ENCODE data around the gene RABL6. TPM values are rescaled to one million over a fixed set of nuclear protein-coding genes. Genes with fewer than 3 reads are reported as not detected.
A peak's percentile ranks its signal among the peaks of the same experiment; 100 is the strongest.
"Not testable (repeated sequence)": the region's sequence is repeated elsewhere in the genome, so short reads cannot be mapped to it uniquely, and the experiment has no call there.

RABL6 gene
- total RNA-seq, 2 experiments from 2014 or later, result 74.9 to 82.7 TPM

GRCh38 chr9:136883670-136884069, 75.9 kb downstream of the RABL6 start:
- intact Hi-C loops (cut with micrococcal nuclease), result loop anchor here (2.0 to 10.0 kb wide), 4 partner anchors 203 to 979 kb away; partner anchors contain the start of genes CAMSAP1, CYSRT1, MAN1B1 and RNF208
- CTCF ChIA-PET, result interaction anchor here (0.7 to 2.5 kb wide), 6 partner anchors 14 to 483 kb away, joined by 3 to 12 read pairs (median 3); partner anchors contain the start of gene AJM1
- H3K27me3 Mint-ChIP-seq (ENCODE audit: low read depth); H3K4me3 Mint-ChIP-seq; H3K9me3 Mint-ChIP-seq; DNase-seq: not testable (repeated sequence)
- Mint-ChIP-seq H3K36me3 (ENCODE audit: low read depth) (peaks cover 11% of the 10 kb centered on the region), H3K4me1 (ENCODE audit: low read depth) (peaks cover 58% of the 10 kb centered on the region), H3K27ac (peak overlapping the region; percentile 97)

- H3K27me3 Mint-ChIP-seq (ENCODE audit: low read depth), result no peaks in the 10 kb centered on the region
- intact Hi-C loops (cut with micrococcal nuclease), result loop anchor here (1.0 to 10.0 kb wide), 8 partner anchors 16 to 981 kb away; partner anchors contain the start of genes AJM1, CAMSAP1, CYSRT1 and EDF1
- H3K27ac Mint-ChIP-seq, result peak within 1 kb of the TSS; percentile 89
- CTCF ChIA-PET, result no interaction called here
- H3K9me3 Mint-ChIP-seq, result no peaks in the 10 kb centered on the region
- H3K4me3 Mint-ChIP-seq, result peak within 1 kb of the TSS; percentile 98
- H3K4me1 Mint-ChIP-seq (ENCODE audit: low read depth), result peaks cover 59% of the 10 kb centered on the region
- peaks cover 19% of the 10 kb centered on the region for H3K36me3 Mint-ChIP-seq (ENCODE audit: low read depth)
- peak; percentile 98 for DNase-seq
Observed at GRCh38 chr9:136885950-136886578, 78.3 kb downstream of the RABL6 start, which contains the start of gene TRAF2. Gene TRAF2, plus strand, starts transcription at chr9:136886516. Its CDS starts 12,225 bp downstream, at chr9:136898741.

- Mint-ChIP-seq H3K4me3 (peak overlapping the region; percentile 98), H3K27ac (peak overlapping the region; percentile 89), H3K9me3 (no peaks in the 10 kb centered on the region), H3K36me3 (ENCODE audit: low read depth) (peaks cover 23% of the 10 kb centered on the region), H3K4me1 (ENCODE audit: low read depth) (peaks cover 51% of the 10 kb centered on the region), H3K27me3 (ENCODE audit: low read depth) (no peaks in the 10 kb centered on the region)
- CTCF ChIA-PET, result interaction anchor here (1.1 to 1.9 kb wide), 3 partner anchors 43 to 57 kb away, joined by 3 to 5 read pairs (median 4); partner anchors contain the start of gene AJM1
- DNase-seq, result peak; percentile 46
- intact Hi-C loops (cut with micrococcal nuclease), result loop anchor here (1.0 to 10.0 kb wide), 8 partner anchors 15 to 982 kb away; partner anchors contain the start of genes AJM1, CAMSAP1, CYSRT1 and EDF1
Observed at GRCh38 chr9:136886610-136887597, 79.2 kb downstream of the RABL6 start.

- no peaks in the 10 kb centered on the region for H3K27me3 Mint-ChIP-seq (ENCODE audit: low read depth)
- H3K4me1 Mint-ChIP-seq (ENCODE audit: low read depth), result peaks cover 43% of the 10 kb centered on the region
- no peak overlapping the region for H3K4me3 Mint-ChIP-seq
- H3K36me3 Mint-ChIP-seq (ENCODE audit: low read depth), result peaks cover 24% of the 10 kb centered on the region
- H3K27ac Mint-ChIP-seq, result no peak overlapping the region
- no peak for DNase-seq
- intact Hi-C loops (cut with micrococcal nuclease), result loop anchor here (5.0 to 10.0 kb wide), 3 partner anchors 81 to 984 kb away; partner anchors contain the start of genes CAMSAP1, CYSRT1, RABL6 and RNF208
- CTCF ChIA-PET, result interaction anchor here (1.1 to 1.9 kb wide), 3 partner anchors 9 to 46 kb away, joined by 3 to 5 read pairs (median 4); partner anchors contain the start of gene AJM1
- no peaks in the 10 kb centered on the region for H3K9me3 Mint-ChIP-seq
Observed at GRCh38 chr9:136888454-136888853, 80.7 kb downstream of the RABL6 start.

- Mint-ChIP-seq H3K27ac (no peak overlapping the region), H3K36me3 (ENCODE audit: low read depth) (peaks cover 29% of the 10 kb centered on the region), H3K4me3 (no peak overlapping the region), H3K27me3 (ENCODE audit: low read depth) (no peaks in the 10 kb centered on the region), H3K4me1 (ENCODE audit: low read depth) (peaks cover 43% of the 10 kb centered on the region), H3K9me3 (no peaks in the 10 kb centered on the region)
- DNase-seq, result no peak
- intact Hi-C loops (cut with micrococcal nuclease), result loop anchor here (5.0 to 10.0 kb wide), 3 partner anchors 83 to 985 kb away; partner anchors contain the start of genes CAMSAP1, CYSRT1, RABL6 and RNF208
- CTCF ChIA-PET, result interaction anchor here (0.6 kb wide), 1 partner anchor 17 kb away, joined by 4 read pairs; no protein-coding TSS in a partner anchor
Observed at GRCh38 chr9:136889858-136890257, 82.1 kb downstream of the RABL6 start.

GRCh38 chr9:136890661-136891060, 82.9 kb downstream of the RABL6 start:
- CTCF ChIA-PET, result no interaction called here
- H3K4me3 Mint-ChIP-seq, result no peak overlapping the region
- H3K27ac Mint-ChIP-seq, result no peak overlapping the region
- H3K36me3 Mint-ChIP-seq (ENCODE audit: low read depth), result peaks cover 31% of the 10 kb centered on the region
- peaks cover 38% of the 10 kb centered on the region for H3K4me1 Mint-ChIP-seq (ENCODE audit: low read depth)
- DNase-seq, result no peak
- no peaks in the 10 kb centered on the region for H3K27me3 Mint-ChIP-seq (ENCODE audit: low read depth)
- no peaks in the 10 kb centered on the region for H3K9me3 Mint-ChIP-seq
- intact Hi-C loops (cut with micrococcal nuclease), result no loop called here

Small RNA genes lying within 50 kb of the gene (microRNA-seq; reads per million reads assigned to microRNA genes)
- gene MIR4292 (ENCODE audit: borderline microRNAs expressed, borderline replicate concordance) (not detected), gene MIR4479 (ENCODE audit: borderline microRNAs expressed, borderline replicate concordance) (7.7 reads per million, percentile 13 among the genes with 10 or more reads in this experiment)

Other genes with a start within 250 kb of the RABL6 start
- gene EGFL7, start 145.0 kb upstream of the RABL6 start, total RNA-seq, result under 1 TPM; 0.25 to 0.52 TPM
- 1 to 10 TPM; 8.7 to 9.4 TPM for gene AGPAT2, start 120.5 kb upstream of the RABL6 start, total RNA-seq
- gene DIPK1B, start 95.4 kb upstream of the RABL6 start, total RNA-seq, result under 1 TPM in 1 of 2 experiments, not detected in 1; 0.10 TPM
- gene LCN10, start 65.0 kb upstream of the RABL6 start, total RNA-seq, result 1 to 10 TPM in 1 of 2 experiments, under 1 TPM in 1; 0.83 to 1.0 TPM
- gene LCN6, start 59.4 kb upstream of the RABL6 start, total RNA-seq, result not detected
- not detected for gene LCN8, start 49.7 kb upstream of the RABL6 start, total RNA-seq
- gene LCN15, start 43.4 kb upstream of the RABL6 start, total RNA-seq, result not detected
- gene TMEM141, start 16.6 kb upstream of the RABL6 start, total RNA-seq, result 10 to 100 TPM; 38.1 to 39.6 TPM
- under 1 TPM; 0.38 to 0.47 TPM for gene CCDC183, start 11.6 kb upstream of the RABL6 start, total RNA-seq
- 1 to 10 TPM; 1.7 to 2.0 TPM for gene AJM1, start 34.5 kb downstream of the RABL6 start, total RNA-seq
- gene PHPT1, start 41.5 kb downstream of the RABL6 start, total RNA-seq, result 100 to 1,000 TPM; 110 to 116 TPM
- 10 to 100 TPM; 15.9 to 16.1 TPM for gene MAMDC4, start 44.4 kb downstream of the RABL6 start, total RNA-seq
- gene EDF1, start 58.4 kb downstream of the RABL6 start, total RNA-seq, result 100 to 1,000 TPM; 259 to 288 TPM
- 10 to 100 TPM; 39.7 to 41.8 TPM for gene TRAF2, start 78.6 kb downstream of the RABL6 start, total RNA-seq
- 10 to 100 TPM; 44.0 to 47.8 TPM for gene FBXW5, start 136.8 kb downstream of the RABL6 start, total RNA-seq
- under 1 TPM in 1 of 2 experiments, not detected in 1; 0.83 TPM for gene C8G, start 137.3 kb downstream of the RABL6 start, total RNA-seq
- gene LCN12, start 144.3 kb downstream of the RABL6 start, total RNA-seq, result 1 to 10 TPM; 1.1 to 1.9 TPM
- gene PTGDS, start 169.6 kb downstream of the RABL6 start, total RNA-seq, result not detected
- gene LCNL1, start 175.0 kb downstream of the RABL6 start, total RNA-seq, result not detected
- 10 to 100 TPM; 75.9 to 76.8 TPM for gene PAXX, start 184.5 kb downstream of the RABL6 start, total RNA-seq
- not detected for gene CLIC3, start 188.6 kb downstream of the RABL6 start, total RNA-seq
- gene ABCA2, start 220.3 kb downstream of the RABL6 start, total RNA-seq, result 1 to 10 TPM; 4.1 to 4.7 TPM
- not detected for gene FUT7, start 224.1 kb downstream of the RABL6 start, total RNA-seq
- 10 to 100 TPM; 14.2 to 15.9 TPM for gene NPDC1, start 238.2 kb downstream of the RABL6 start, total RNA-seq
- gene ENTPD2, start 246.1 kb downstream of the RABL6 start, total RNA-seq, result not detected

Measured in activated naive CD4-positive, alpha-beta T cell treated with anti-CD3 and anti-CD28 coated beads for 36 hours (primary cell).